Neural cell (in vitro differentiated cells): ENCODE results near the gene CLEC5A. TPM values are rescaled to one million over a fixed set of nuclear protein-coding genes. Genes with fewer than 3 reads are reported as not detected.
"Not testable (repeated sequence)": the region's sequence is repeated elsewhere in the genome, so short reads cannot be mapped to it uniquely, and the experiment has no call there.

Source experiments
- H2AFZ ChIP-seq: fragments of 200-600, 300-800 bp; sonication (generic), shearing (Covaris generic); 2 replicates; pipeline ENCODE4 v1.6.0; 2014; ENCODE audit warnings: low read depth, mild to moderate bottlenecking, antibody characterized with exemption, low read length, moderate library complexity
- H3F3A ChIP-seq: fragments of 200-600 bp; shearing (Covaris generic); 2 replicates; pipeline ENCODE4 v1.6.1; 2016; ENCODE audit warnings: mild to moderate bottlenecking, moderate library complexity, mixed read lengths, antibody characterized with exemption, low read length; ENCODE audit not compliant: insufficient read depth, poor library complexity, severe bottlenecking
- H3K27ac ChIP-seq: fragments of 200-600, 300-800 bp; sonication (generic), shearing (Covaris generic); 2 replicates; pipeline ENCODE4 v1.5.1; 2014; ENCODE audit warnings: mild to moderate bottlenecking, low read length, moderate library complexity
- H3K27me3 ChIP-seq: fragments of 300-800, 200-600 bp; sonication (generic), shearing (Covaris generic); 2 replicates; pipeline ENCODE4 v1.6.0; 2014; ENCODE audit warnings: mild to moderate bottlenecking, low read depth, low read length, moderate library complexity; ENCODE audit not compliant: insufficient read depth
- H3K36me3 ChIP-seq: fragments of 300-800, 200-600 bp; sonication (generic), shearing (Covaris generic); 2 replicates; pipeline ENCODE4 v1.5.1; 2014; ENCODE audit warnings: mild to moderate bottlenecking, antibody characterized with exemption, low read length, moderate library complexity; ENCODE audit not compliant: insufficient read depth
- H3K4me2 ChIP-seq: fragments of 300-800, 200-600 bp; sonication (generic), shearing (Covaris generic); 2 replicates; pipeline ENCODE4 v1.6.0; 2014; ENCODE audit warnings: mild to moderate bottlenecking, low read length
- H3K4me3 ChIP-seq: fragments of 300-800, 200-600 bp; sonication (generic), shearing (Covaris generic); 2 replicates; pipeline ENCODE4 v1.5.1; 2014; ENCODE audit warnings: mild to moderate bottlenecking, low read length, moderate library complexity
- H3K79me2 ChIP-seq: fragments of 200-600 bp; shearing (Covaris generic); replicated peaks from 2 replicates; pipeline ENCODE4 v1.6.0; 2014; ENCODE audit warnings: mild to moderate bottlenecking, low read length, moderate library complexity; ENCODE audit not compliant: insufficient read depth
- H3K9ac ChIP-seq: fragments of 300-800, 200-600 bp; sonication (generic), shearing (Covaris generic); 2 replicates; pipeline ENCODE4 v1.6.1; 2016; ENCODE audit warnings: mild to moderate bottlenecking, low read length, mixed read lengths
- H3K9me2 ChIP-seq: fragments of 200-600 bp; shearing (Covaris generic); 2 replicates; pipeline ENCODE4 v1.6.1; 2016; ENCODE audit warnings: mild to moderate bottlenecking, low read length, mixed read lengths; ENCODE audit not compliant: insufficient read depth
- H3K9me3 ChIP-seq: fragments of 200-600, 300-800 bp; sonication (generic), shearing (Covaris generic); 2 replicates; pipeline ENCODE4 v1.6.1; 2016; ENCODE audit warnings: mild to moderate bottlenecking, mixed run types, low read length, moderate library complexity, mixed read lengths
- H4K20me1 ChIP-seq: fragments of 200-600 bp; shearing (Covaris generic); 2 replicates; pipeline ENCODE4 v1.6.1; 2016; ENCODE audit warnings: mild to moderate bottlenecking, mixed run types; ENCODE audit not compliant: insufficient read depth
- CTCF ChIP-seq: fragments of 450-650 bp; IDR thresholded peaks from 2 replicates; pipeline ENCODE4 v1.5.1; 2014; ENCODE audit warnings: antibody characterized with exemption, mild to moderate bottlenecking, moderate library complexity; ENCODE audit not compliant: poor library complexity, severe bottlenecking
- EP300 ChIP-seq: fragments of 450-650 bp; conservative IDR thresholded peaks from 2 replicates; pipeline ENCODE4 v1.6.1; 2014; ENCODE audit warnings: antibody characterized with exemption, mild to moderate bottlenecking, moderate library complexity; ENCODE audit not compliant: poor library complexity, severe bottlenecking
- EZH2 ChIP-seq: fragments of 200-600, 300-800 bp; shearing (Covaris generic), sonication (generic); IDR thresholded peaks from 2 replicates; pipeline ENCODE4 v1.6.1; 2014; ENCODE audit warnings: antibody characterized with exemption, low read length, borderline replicate concordance, mild to moderate bottlenecking; ENCODE audit not compliant: insufficient read depth, poor library complexity, severe bottlenecking
- MXI1 ChIP-seq: fragments of 450-650 bp; conservative IDR thresholded peaks from 2 replicates; pipeline ENCODE4 v1.6.1; 2014; ENCODE audit warnings: antibody characterized with exemption, mild to moderate bottlenecking; ENCODE audit not compliant: poor library complexity, severe bottlenecking
- POLR2AphosphoS5 ChIP-seq: IDR thresholded peaks from 2 replicates; pipeline ENCODE4 v1.6.1; 2012
- RAD21 ChIP-seq: fragments of 450-650 bp; conservative IDR thresholded peaks from 2 replicates; pipeline ENCODE4 v1.6.1; 2014; ENCODE audit warnings: antibody characterized with exemption, mild to moderate bottlenecking, moderate library complexity
- SMC3 ChIP-seq: fragments of 450-650 bp; conservative IDR thresholded peaks from 2 replicates; pipeline ENCODE4 v1.6.1; 2014; ENCODE audit warnings: antibody characterized with exemption, mild to moderate bottlenecking, moderate library complexity; ENCODE audit not compliant: poor library complexity
- TAF1 ChIP-seq: IDR thresholded peaks from 2 replicates; pipeline ENCODE4 v1.6.1; 2012; ENCODE audit warnings: low read depth
- polyA plus RNA-seq: library from polyadenylated mRNA; depleted of rRNA; stranded (reverse); fragments of >200 nt; gene quantifications from 2 replicates; pipeline ENCODE4 v1.2.3, GENCODE V29; 2014
- TF ChIP-seq, protein P1 (sequence below): IDR thresholded peaks from 2 replicates; pipeline ENCODE4 v1.6.1; 2012; ENCODE audit warnings: borderline replicate concordance

Gene CLEC5A
- polyA plus RNA-seq, 1 donor from 2014 or later = not detected

DNA sequence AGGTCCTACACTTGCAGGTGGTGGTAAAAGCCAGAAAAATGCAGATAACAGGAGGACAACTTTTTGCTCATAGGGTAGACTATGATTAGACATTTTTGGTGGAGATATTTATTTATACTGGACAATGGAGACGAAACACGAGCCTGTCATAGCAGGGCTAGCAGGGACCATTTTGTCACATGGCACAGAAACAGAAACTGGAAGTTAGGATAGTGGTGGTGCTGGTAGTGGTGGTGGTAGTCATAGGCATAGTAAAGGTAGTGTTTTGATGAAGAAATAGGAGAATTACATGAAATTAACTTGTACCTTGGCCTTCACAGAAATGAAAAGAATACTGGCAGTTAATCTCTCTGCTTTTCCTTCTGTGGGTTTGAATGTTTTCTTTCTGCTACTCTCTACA lies 40.1 kb upstream of the CLEC5A start:
- H3K9me2 ChIP-seq = no peaks in the 10 kb centered on the region
- TF ChIP-seq CTCF = no peak
- no peak for TF ChIP-seq EZH2
- TF ChIP-seq SMC3 = no peak
- TF ChIP-seq, protein P1, sequence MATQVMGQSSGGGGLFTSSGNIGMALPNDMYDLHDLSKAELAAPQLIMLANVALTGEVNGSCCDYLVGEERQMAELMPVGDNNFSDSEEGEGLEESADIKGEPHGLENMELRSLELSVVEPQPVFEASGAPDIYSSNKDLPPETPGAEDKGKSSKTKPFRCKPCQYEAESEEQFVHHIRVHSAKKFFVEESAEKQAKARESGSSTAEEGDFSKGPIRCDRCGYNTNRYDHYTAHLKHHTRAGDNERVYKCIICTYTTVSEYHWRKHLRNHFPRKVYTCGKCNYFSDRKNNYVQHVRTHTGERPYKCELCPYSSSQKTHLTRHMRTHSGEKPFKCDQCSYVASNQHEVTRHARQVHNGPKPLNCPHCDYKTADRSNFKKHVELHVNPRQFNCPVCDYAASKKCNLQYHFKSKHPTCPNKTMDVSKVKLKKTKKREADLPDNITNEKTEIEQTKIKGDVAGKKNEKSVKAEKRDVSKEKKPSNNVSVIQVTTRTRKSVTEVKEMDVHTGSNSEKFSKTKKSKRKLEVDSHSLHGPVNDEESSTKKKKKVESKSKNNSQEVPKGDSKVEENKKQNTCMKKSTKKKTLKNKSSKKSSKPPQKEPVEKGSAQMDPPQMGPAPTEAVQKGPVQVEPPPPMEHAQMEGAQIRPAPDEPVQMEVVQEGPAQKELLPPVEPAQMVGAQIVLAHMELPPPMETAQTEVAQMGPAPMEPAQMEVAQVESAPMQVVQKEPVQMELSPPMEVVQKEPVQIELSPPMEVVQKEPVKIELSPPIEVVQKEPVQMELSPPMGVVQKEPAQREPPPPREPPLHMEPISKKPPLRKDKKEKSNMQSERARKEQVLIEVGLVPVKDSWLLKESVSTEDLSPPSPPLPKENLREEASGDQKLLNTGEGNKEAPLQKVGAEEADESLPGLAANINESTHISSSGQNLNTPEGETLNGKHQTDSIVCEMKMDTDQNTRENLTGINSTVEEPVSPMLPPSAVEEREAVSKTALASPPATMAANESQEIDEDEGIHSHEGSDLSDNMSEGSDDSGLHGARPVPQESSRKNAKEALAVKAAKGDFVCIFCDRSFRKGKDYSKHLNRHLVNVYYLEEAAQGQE = no peak
- H3K36me3 ChIP-seq = no peaks in the 10 kb centered on the region
- no peaks in the 10 kb centered on the region for H3K27me3 ChIP-seq
- H2AFZ ChIP-seq = no peak overlapping the region
- no peaks in the 10 kb centered on the region for H3K79me2 ChIP-seq
- no peak overlapping the region for H3K9ac ChIP-seq
- H3F3A ChIP-seq = no peaks in the 10 kb centered on the region
- H4K20me1 ChIP-seq = no peaks in the 10 kb centered on the region
- H3K4me3 ChIP-seq = no peak overlapping the region
- no peaks in the 10 kb centered on the region for H3K9me3 ChIP-seq
- no peak overlapping the region for H3K27ac ChIP-seq
- H3K4me2 ChIP-seq = no peak overlapping the region

DNA sequence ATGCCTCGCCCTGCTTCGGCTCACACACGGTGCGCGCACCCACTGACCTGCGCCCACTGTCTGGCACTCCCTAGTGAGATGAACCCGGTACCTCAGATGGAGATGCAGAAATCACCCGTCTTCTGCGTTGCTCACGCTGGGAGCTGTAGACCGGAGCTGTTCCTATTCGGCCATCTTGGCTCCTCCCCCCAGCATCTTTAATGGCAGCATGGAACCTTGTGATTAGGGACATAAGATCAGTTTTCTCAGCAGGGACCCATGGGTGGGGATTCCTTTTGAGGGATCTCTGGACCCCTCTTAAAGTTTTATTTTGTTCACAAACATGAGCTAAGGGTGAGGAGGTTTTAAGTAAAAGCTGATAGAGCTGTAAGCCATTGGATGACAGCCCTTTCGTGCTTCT lies 39.2 kb upstream of the CLEC5A start:
- H3K79me2 ChIP-seq, H3K9me2 ChIP-seq, H3K27ac ChIP-seq, H3K4me2 ChIP-seq, H3K9ac ChIP-seq, H3K36me3 ChIP-seq, H3K27me3 ChIP-seq, H2AFZ ChIP-seq, H3K9me3 ChIP-seq, H3F3A ChIP-seq, H4K20me1 ChIP-seq, H3K4me3 ChIP-seq: not testable (repeated sequence)

DNA sequence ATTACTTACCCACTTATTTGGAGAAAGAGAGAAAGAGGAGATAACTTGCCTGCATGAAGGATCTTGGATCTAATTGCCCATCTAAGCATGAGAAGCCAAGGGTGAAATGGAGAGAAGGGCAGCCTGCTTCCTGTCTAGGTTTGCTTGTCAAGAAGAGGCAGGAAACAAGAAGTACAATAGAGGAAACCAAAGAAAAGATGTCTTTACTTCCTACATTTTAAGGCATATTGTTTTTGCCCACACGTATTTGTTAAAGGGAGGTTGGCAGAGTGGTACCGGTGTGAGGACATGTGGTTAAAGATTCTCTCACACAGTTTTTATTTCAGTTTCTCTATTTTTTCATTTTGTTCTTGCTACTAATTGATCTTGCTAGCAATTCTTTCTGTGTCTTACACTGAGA lies 32.8 kb upstream of the CLEC5A start:
- TF ChIP-seq CTCF (no peak), RAD21 (no peak), EP300 (no peak), SMC3 (no peak), TAF1 (no peak), EZH2 (no peak), POLR2AphosphoS5 (no peak), MXI1 (no peak)
- TF ChIP-seq, protein P1 = no peak
- Histone ChIP-seq H3K27ac (no peak overlapping the region), H3K9me2 (no peaks in the 10 kb centered on the region), H3K79me2 (no peaks in the 10 kb centered on the region), H3K9me3 (no peaks in the 10 kb centered on the region), H3K4me3 (no peak overlapping the region), H3K27me3 (no peaks in the 10 kb centered on the region), H3K36me3 (no peaks in the 10 kb centered on the region), H2AFZ (no peak overlapping the region), H3K4me2 (no peak overlapping the region), H3F3A (no peaks in the 10 kb centered on the region), H4K20me1 (no peaks in the 10 kb centered on the region), H3K9ac (no peak overlapping the region)
